Mammary epithelial cell (primary cell): Measurements from ENCODE around the gene BDKRB2.

Experiments used
- EZH2 ChIP-seq: IDR thresholded peaks from 2 replicates; pipeline ENCODE4 v1.6.1; 2012; ENCODE audit warnings: low read length, inconsistent platforms, borderline replicate concordance
- TF ChIP-seq, protein P1 (sequence below), 2 donors: IDR thresholded peaks in 1 of 2; conservative IDR thresholded peaks in 1 of 2; 2 replicates each; pipeline ENCODE4 v1.5.1; 2011 to 2012; ENCODE audit warnings: inconsistent platforms in 2 of 2, low read length in 2 of 2, mild to moderate bottlenecking in 2 of 2, control low read depth in 1 of 2, low read depth in 1 of 2; ENCODE audit not compliant: insufficient read depth in 1 of 2; ENCODE audit errors: extremely low read depth in 1 of 2

DNA sequence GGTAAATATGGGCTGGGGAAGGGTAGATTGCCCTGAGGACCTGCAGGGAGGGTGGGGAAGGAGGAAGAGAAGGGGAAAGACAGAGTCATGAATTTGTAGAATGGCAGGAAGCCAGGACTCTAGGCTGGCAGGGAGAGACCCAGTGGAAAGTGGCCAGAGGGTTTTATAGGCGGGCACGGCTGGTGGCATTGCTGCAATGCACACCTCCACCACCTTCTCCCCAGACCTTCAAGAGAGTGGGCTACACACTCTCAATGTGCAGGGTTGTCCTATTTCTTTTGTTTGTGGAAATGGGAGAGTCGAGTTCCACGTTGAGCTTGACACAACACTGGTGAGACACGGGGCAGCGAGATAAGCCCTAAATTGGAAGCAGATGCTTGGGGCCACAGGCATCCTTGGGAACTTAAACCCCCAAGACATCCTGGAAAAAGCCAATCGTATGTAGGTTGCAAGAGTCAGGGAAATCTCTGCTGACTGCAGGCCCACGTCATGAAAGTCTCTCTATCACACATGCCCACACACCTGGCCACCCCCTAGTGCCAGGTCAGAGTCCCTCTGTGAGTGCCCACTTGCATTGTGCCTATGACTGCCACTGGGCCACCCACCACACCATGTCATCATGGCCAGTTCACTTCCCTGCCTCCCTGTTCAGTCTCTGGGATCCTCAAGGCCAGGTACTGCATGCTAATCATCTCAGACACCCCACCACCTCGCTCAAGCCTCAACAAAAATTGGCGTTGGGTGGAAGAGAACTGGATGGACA, 38.0 kb upstream of the BDKRB2 start:
- TF ChIP-seq, protein P1, sequence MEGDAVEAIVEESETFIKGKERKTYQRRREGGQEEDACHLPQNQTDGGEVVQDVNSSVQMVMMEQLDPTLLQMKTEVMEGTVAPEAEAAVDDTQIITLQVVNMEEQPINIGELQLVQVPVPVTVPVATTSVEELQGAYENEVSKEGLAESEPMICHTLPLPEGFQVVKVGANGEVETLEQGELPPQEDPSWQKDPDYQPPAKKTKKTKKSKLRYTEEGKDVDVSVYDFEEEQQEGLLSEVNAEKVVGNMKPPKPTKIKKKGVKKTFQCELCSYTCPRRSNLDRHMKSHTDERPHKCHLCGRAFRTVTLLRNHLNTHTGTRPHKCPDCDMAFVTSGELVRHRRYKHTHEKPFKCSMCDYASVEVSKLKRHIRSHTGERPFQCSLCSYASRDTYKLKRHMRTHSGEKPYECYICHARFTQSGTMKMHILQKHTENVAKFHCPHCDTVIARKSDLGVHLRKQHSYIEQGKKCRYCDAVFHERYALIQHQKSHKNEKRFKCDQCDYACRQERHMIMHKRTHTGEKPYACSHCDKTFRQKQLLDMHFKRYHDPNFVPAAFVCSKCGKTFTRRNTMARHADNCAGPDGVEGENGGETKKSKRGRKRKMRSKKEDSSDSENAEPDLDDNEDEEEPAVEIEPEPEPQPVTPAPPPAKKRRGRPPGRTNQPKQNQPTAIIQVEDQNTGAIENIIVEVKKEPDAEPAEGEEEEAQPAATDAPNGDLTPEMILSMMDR (conservative IDR thresholded peaks at IDR 0.05 in 1 of 2, IDR thresholded peaks at IDR 0.05 in 1 of 2; ENCODE audit: extremely low read depth in 1 of 2, insufficient read depth in 1 of 2, low read depth in 1 of 2, low read length in 2 of 2) = no peak
- no peak for TF ChIP-seq EZH2
